ENCODE data around the gene TMEM121.
"Not testable (repeated sequence)": the region's sequence is repeated elsewhere in the genome, so short reads cannot be mapped to it uniquely, and the experiment has no call there.

TMEM121 gene

GRCh38 chr14:105547072-105547471, 20.7 kb downstream of the TMEM121 start:
- DNase-seq: not testable (repeated sequence)

- no peak for DNase-seq
Measured at GRCh38 chr14:105547741-105548169, 21.4 kb downstream of the TMEM121 start.

GRCh38 chr14:105549481-105549880, 23.1 kb downstream of the TMEM121 start:
- DNase-seq: no peak

- no peak for DNase-seq
Measured at GRCh38 chr14:105554022-105554421, 27.6 kb downstream of the TMEM121 start.

GRCh38 chr14:105554523-105554922, 28.1 kb downstream of the TMEM121 start:
- DNase-seq: no peak

- not testable (repeated sequence) for DNase-seq
Measured at GRCh38 chr14:105557671-105558070, 31.3 kb downstream of the TMEM121 start.

GRCh38 chr14:105558449-105559154, 32.2 kb downstream of the TMEM121 start:
- not testable (repeated sequence) for DNase-seq

GRCh38 chr14:105559384-105560047, 33.1 kb downstream of the TMEM121 start:
- DNase-seq: not testable (repeated sequence)

- not testable (repeated sequence) for DNase-seq
Measured at GRCh38 chr14:105560048-105560669, 33.8 kb downstream of the TMEM121 start.

- DNase-seq: not testable (repeated sequence)
Measured at GRCh38 chr14:105561345-105561744, 35.0 kb downstream of the TMEM121 start.

GRCh38 chr14:105562713-105563346, 36.4 kb downstream of the TMEM121 start:
- no peak for DNase-seq

- DNase-seq: no peak
Measured at GRCh38 chr14:105563347-105563737, 37.0 kb downstream of the TMEM121 start.

GRCh38 chr14:105564536-105564935, 38.2 kb downstream of the TMEM121 start:
- DNase-seq: not testable (repeated sequence)

GRCh38 chr14:105565185-105565919, 39.0 kb downstream of the TMEM121 start:
- DNase-seq: not testable (repeated sequence)

- DNase-seq: not testable (repeated sequence)
Measured at GRCh38 chr14:105566248-105567163, 40.1 kb downstream of the TMEM121 start.

GRCh38 chr14:105567164-105568103, 41.1 kb downstream of the TMEM121 start:
- DNase-seq: not testable (repeated sequence)

GRCh38 chr14:105568140-105568843, 41.9 kb downstream of the TMEM121 start:
- not testable (repeated sequence) for DNase-seq

GRCh38 chr14:105568859-105569766, 42.7 kb downstream of the TMEM121 start:
- no peak for DNase-seq

Measured in activated CD4-positive, alpha-beta T cell treated with anti-CD3 and anti-CD28 coated beads, Interleukin-10, Interleukin-2, amounts not matched to agents 100 ng/mL and 50 ng/mL, durations not matched to agents 16 hours and 8 hours (primary cell).